GM18870 (cell line): Measurements from ENCODE around the gene AMZ2.
"Not testable (repeated sequence)": the region's sequence is repeated elsewhere in the genome, so short reads cannot be mapped to it uniquely, and the experiment has no call there.

Experiments used
- ATAC-seq: cut with Tn5 transposase; IDR thresholded peaks from one replicate; pipeline ENCODE4 v1.9.1; 2021; ENCODE audit warnings: moderate library complexity; ENCODE audit not compliant: unreplicated experiment

The AMZ2 gene

DNA sequence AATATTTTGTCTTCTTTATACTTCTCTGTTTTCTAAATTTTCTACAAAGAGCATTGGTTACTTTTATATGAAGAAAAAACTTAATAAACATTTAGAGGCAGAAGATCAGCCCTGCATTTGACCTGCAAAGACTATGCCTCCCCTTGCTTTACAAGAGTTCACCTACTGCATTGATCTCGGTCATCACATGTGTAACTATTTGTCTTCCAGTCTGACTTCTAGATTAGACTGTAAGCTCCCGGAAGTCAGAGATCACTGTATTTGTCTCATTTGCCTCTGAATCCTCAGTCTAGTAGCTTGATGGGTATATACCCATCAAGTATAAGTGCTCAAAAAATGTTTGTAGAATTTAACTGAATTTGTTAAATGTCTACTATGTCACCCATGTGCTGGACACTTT lies 27.7 kb upstream of the AMZ2 start:
- not testable (repeated sequence) for ATAC-seq

DNA sequence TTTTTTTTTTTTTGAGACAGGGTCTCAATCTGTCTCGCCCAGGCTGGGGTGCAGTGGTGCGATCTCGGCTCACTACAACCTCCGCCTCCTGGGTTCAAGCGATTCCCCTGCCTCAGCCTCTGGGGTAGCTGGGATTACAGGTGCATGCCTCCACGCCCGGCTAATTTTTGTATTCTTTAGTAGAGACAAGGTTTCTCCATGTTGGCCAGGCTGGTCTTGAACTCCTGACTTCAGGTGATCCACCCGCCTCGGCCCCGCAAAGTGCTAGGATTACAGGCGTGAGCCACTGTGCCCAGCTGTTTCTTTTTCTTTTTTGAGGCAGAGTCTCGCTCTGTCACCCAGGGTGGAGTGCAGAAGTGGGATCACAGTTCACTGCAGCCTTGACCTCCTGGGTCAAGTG lies 27.1 kb upstream of the AMZ2 start:
- ATAC-seq = not testable (repeated sequence)

DNA sequence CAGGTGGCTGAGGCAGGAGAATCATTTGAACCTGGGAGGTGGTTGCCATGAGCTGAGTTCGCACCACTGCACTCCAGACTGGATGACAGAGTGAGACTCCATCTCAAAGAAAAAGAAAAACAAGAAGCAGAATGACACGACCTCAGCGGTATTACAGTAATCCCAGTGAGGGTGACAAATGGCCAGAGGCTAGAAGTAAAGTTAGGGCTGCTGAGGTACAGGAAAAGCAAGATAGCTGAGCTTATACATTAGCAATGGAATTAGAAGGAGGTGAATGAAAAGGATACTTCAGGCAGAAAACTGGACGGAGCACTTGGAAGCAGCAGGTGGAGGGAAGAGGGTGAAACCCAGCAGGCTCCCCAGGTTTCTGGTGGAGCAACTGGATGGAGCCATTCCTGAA lies 26.1 kb upstream of the AMZ2 start:
- no peak for ATAC-seq

- no peak for ATAC-seq
These were observed 25.2 kb upstream of the AMZ2 start for GRCh38 chr17:68222606-68223005.

GRCh38 chr17:68225055-68225454 lies 22.8 kb upstream of the AMZ2 start:
- not testable (repeated sequence) for ATAC-seq

- ATAC-seq = not testable (repeated sequence)
These were observed 19.7 kb upstream of the AMZ2 start for GRCh38 chr17:68228039-68228680.

GRCh38 chr17:68228817-68229570 lies 18.8 kb upstream of the AMZ2 start:
- ATAC-seq = no peak

GRCh38 chr17:68229619-68230018 lies 18.2 kb upstream of the AMZ2 start:
- no peak for ATAC-seq

DNA sequence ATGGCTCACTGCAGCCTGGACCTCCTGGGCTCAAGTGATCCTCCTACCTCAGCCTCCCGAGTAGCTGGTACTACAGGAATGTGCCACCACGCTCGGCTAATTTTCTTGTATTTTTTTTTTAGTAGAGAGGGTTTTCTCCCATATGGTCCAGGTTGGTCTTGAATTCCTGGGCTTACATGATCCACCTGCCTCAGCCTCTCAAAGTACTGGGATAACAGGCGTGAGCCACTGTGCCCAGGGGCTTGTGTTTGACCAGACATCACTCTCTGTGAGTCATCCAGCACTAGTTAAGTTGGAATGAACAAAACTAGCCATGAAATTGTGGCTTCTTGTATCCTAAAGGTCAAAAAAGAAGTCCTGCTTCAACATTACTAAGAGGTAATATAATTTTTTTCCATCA lies 16.7 kb upstream of the AMZ2 start:
- not testable (repeated sequence) for ATAC-seq

GRCh38 chr17:68231541-68231940 lies 16.3 kb upstream of the AMZ2 start:
- ATAC-seq = no peak

DNA sequence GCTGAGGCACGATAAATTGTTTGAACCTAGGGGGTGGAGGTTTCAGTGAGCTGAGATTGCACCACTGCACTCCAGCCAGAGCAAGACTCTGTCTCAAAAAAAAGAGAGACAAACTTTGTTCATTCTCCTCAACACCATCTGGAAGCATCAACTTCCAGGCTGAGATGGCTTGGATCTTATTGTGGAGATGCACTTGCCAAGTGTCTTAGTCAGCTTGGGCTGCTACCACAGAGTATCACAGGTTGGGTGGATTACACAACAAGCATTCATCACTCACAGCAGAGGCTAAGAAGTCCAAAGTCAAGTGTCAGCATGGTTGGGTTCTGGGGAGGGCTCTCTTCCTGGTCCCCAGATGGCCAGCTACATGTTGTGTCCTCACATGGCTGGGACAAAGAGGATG lies 15.1 kb upstream of the AMZ2 start:
- not testable (repeated sequence) for ATAC-seq

GRCh38 chr17:68234726-68235335 lies 13.0 kb upstream of the AMZ2 start:
- peak; percentile 46 for ATAC-seq

DNA sequence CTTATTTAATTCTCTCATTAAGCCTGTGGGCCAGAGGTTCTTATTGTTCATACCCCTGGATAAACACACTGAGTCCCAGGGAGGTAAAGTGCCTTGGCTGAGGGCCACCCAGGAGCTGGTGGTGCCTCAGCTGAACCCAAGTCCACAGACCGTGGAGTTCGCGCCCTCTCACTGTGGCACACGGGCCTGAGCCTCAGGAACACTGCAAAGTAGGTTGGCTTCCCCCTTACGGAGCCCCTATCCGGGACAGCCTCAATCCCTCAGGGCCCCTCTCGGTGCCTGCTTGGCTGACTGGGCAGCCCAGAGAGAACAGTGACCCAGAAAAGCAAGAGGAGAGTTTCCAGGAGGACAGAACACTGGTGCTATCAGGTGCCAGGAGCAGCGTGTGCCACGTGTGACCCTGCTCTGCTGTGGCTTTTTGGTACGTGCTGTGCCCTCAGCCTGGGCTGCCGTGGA lies 12.5 kb upstream of the AMZ2 start:
- ATAC-seq = not testable (repeated sequence)

GRCh38 chr17:68237369-68238163 lies 10.3 kb upstream of the AMZ2 start:
- ATAC-seq = peak; percentile 75

DNA sequence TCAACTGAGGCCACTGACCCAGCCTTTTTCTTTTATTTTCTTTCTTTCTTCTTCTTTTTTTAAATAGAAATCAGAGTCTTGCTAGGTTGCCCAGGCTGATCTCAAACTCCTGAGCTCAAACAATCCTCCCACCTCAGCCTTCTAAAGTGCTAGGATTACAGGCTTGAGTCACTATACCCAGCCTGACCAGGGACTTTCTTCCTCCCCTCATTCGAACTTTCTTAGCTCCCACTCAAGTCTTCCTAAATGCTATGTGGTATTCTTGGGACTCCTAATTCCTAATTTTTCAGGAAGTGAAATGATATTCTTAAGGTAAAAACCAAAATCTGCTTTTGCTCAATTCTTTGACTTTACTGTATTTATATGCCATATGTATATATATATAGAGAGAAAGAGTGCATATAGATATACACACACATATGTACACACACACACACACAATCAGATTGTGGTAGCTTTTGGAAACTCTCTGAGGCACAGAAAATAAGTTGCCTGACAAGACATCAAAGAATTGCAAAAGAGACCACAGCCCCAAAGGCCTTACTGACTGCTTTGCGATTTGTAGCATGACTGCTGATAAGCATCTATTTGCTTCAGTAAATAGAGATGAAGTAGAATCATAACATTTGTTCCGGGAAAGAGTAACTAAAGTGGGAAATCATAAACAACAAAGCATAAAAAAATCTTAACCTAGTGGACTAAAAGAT lies 9.5 kb upstream of the AMZ2 start:
- ATAC-seq = peak; percentile 15

- no peak for ATAC-seq
These were observed 9.0 kb upstream of the AMZ2 start for GRCh38 chr17:68238871-68239253.

DNA sequence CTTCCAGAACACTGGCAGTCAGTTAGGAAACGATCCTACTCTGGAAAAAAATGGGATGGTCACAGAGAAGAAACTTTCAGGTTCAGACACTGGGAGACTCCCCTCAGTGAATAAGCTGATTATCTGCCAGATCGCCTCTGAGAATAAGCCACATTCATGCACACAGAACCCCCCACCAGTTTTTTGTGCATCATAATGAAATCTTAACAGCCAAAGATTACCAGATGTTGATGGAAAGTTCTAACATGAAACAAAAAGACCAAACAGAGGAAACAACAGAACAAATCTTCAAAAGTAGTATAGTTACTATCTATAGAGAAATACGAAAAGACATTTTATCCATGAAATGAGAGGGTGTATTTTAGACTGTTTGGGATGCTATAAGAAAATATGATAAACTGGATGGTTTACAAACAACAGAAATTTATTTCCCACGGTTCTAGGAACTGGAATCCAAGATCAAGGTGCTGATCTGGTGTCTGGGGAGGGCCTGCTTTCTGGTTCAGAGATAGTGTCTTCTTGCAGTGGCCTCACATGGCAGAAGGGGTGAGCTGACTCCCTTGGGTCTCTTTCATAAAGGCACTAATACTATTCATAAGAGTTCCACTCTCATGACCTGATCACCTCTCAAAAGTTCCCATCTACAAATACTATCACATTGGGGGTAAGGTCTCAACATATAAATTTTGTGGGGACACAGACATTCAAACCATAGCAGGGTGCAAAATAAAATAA lies 8.0 kb upstream of the AMZ2 start:
- no peak for ATAC-seq

DNA sequence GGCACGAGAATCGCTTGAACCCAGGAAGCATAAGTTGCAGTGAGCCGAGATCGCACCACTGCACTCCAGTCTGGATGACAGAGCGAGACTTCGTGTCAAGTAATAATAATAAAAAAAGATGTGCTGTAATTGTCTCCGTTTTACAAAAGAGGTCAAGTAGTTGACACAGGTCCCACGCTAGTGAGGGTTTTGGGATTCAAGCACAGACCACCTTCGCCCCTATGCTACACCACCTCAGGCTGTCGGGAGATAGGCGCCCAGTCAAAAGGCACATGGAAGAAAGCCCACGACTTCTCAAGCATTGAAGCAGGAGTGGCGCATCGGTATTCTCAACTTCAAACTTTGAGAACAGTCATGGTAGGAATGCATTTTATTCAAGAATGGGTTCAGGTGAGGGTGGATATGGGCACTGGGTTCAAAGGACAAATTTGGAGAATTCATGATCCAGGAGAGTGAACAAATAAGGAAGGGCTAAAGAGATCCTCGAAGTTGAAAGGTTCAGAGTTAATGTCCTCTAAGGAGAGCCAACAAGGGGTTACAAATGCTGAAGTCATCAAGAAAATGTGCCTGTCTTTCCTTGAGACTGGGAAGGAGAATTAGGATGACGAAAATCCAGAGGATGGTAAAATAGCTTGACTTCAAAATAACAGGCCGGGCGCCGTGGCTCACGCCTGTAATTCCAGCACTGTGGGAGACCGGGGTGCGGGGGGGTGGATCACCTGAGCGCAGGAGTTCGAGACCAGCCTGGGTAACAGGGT lies 1.4 kb upstream of the AMZ2 start:
- no peak for ATAC-seq

DNA sequence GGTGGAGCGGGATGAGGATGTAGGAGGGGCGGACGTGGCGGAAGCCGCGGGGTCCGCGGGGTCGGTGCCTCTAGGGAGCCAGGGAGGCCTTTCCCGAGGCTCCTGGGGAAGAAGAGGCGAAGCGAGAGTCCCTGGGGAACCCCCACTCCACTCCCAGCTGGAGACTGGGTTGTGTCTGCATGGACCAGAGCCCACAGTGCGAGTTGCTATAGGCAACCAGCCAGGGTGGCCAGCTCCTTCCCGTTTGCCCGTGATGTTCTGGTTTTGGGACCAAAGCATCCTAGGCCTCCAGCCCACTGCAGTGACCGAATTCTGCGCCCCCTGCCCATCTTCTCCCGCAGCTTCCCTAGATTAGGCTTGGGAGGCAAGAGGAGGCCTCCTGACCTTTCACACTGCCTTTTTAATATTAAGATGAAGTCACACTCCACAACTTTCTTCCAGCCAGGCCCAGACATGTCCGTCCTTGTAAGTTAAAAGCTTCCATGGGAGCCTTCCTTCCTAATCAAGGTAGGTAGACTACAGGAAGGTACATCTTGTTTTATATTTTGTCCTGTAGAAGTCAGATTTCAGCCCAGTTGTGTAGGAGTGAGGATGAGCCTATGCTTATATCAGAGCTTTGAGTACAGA lies 469 bp downstream of the AMZ2 start:
- ATAC-seq = peak; percentile 27
